NCI-H1436 (cell line): ENCODE data around the gene PNLIPRP3.
A peak's percentile ranks its signal among the peaks of the same experiment; 100 is the strongest.
"Not testable (repeated sequence)": the region's sequence is repeated elsewhere in the genome, so short reads cannot be mapped to it uniquely, and the experiment has no call there.

Source experiments
- DNase-seq: peaks from one replicate; lab custom pipeline; 2025; lab: John Stamatoyannopoulos, UW

Gene PNLIPRP3

GRCh38 chr10:116427671-116428070 lies at the start of gene PNLIPRP3:
Gene PNLIPRP3 (plus strand): TSS chr10:116427847. CDS start chr10:116428013, 166 bp downstream.
- DNase-seq: no peak

- no peak for DNase-seq
Observed at GRCh38 chr10:116382290-116382689, 45.4 kb upstream of the PNLIPRP3 start.

GRCh38 chr10:116385311-116385710 lies 42.3 kb upstream of the PNLIPRP3 start:
- DNase-seq: no peak

GRCh38 chr10:116385994-116386809 lies 41.4 kb upstream of the PNLIPRP3 start:
- peak; percentile 7 for DNase-seq

GRCh38 chr10:116393246-116393831 lies 34.3 kb upstream of the PNLIPRP3 start:
- DNase-seq: not testable (repeated sequence)

- DNase-seq: no peak
Observed at GRCh38 chr10:116395223-116395985, 32.2 kb upstream of the PNLIPRP3 start.

GRCh38 chr10:116398224-116398623 lies 29.4 kb upstream of the PNLIPRP3 start:
- DNase-seq: no peak

- no peak for DNase-seq
Observed at GRCh38 chr10:116402858-116403257, 24.8 kb upstream of the PNLIPRP3 start.

GRCh38 chr10:116403740-116404250 lies 23.9 kb upstream of the PNLIPRP3 start:
- DNase-seq: no peak

- no peak for DNase-seq
Observed at GRCh38 chr10:116408719-116409118, 18.9 kb upstream of the PNLIPRP3 start.

- no peak for DNase-seq
Observed at GRCh38 chr10:116410351-116410750, 17.3 kb upstream of the PNLIPRP3 start.

- no peak for DNase-seq
Observed at GRCh38 chr10:116417821-116418220, 9.8 kb upstream of the PNLIPRP3 start.

GRCh38 chr10:116418389-116418788 lies 9.3 kb upstream of the PNLIPRP3 start:
- no peak for DNase-seq

GRCh38 chr10:116421815-116422214 lies 5.8 kb upstream of the PNLIPRP3 start:
- no peak for DNase-seq

GRCh38 chr10:116429288-116429977 lies 1.8 kb downstream of the PNLIPRP3 start:
- DNase-seq: no peak

- no peak for DNase-seq
Observed at GRCh38 chr10:116430288-116430687, 2.6 kb downstream of the PNLIPRP3 start.

- DNase-seq: no peak
Observed at GRCh38 chr10:116431598-116431997, 4.0 kb downstream of the PNLIPRP3 start.

- DNase-seq: no peak
Observed at GRCh38 chr10:116437076-116437692, 9.5 kb downstream of the PNLIPRP3 start.

- DNase-seq: no peak
Observed at GRCh38 chr10:116440330-116441030, 12.8 kb downstream of the PNLIPRP3 start.

- no peak for DNase-seq
Observed at GRCh38 chr10:116444527-116445142, 17.0 kb downstream of the PNLIPRP3 start.
